ENCODE results near the gene KRT20. TPM values are rescaled to one million over a fixed set of nuclear protein-coding genes. Genes with fewer than 3 reads are reported as not detected.

Gene KRT20
- total RNA-seq, 6 experiments from 2014 or later = not detected

DNA sequence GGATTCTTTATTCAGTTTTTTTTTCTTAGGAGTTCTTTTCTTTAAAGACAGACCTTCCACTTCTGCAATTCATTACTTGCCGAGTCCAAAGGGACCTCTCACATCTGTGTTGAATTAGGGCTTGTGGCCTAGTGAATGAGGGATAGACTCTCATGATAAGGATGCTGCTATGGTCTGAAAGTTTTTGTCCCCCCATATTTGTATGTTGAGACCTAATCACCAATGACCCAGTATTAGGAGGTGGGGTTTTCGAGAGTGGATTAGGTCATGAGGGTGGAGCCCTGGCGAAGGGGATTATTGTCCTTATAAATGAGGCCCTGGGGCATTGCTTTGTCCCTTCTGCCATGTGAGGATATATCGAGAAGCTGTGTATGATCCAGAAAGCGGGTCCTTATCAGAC, 27.5 kb downstream of the KRT20 start:
- H3K27ac ChIP-seq = no peak overlapping the region
- ATAC-seq = no peak
- intact Hi-C loops (cut with DNase I) = no loop called here
- DNase-seq = no peak
- TF ChIP-seq CTCF (IDR thresholded peaks at IDR 0.05) (no peak), POLR2A (IDR thresholded peaks at IDR 0.05) (no peak)
- no peaks in the 10 kb centered on the region for H3K36me3 ChIP-seq
- 57% methylated on average over 5 of the region's 5 CpGs for WGBS (ENCODE audit: insufficient coverage, low coverage, low lambda C conversion rate, missing lambda C conversion rate)
- H3K4me3 ChIP-seq = no peak overlapping the region
- H3K4me1 ChIP-seq = no peaks in the 10 kb centered on the region
- no peaks in the 10 kb centered on the region for H3K9me3 ChIP-seq
- no peaks in the 10 kb centered on the region for H3K27me3 ChIP-seq

- no peak overlapping the region for H3K27ac ChIP-seq
- DNase-seq = no peak
- 43% methylated on average over 6 of the region's 6 CpGs for WGBS (ENCODE audit: insufficient coverage, low coverage, low lambda C conversion rate, missing lambda C conversion rate)
- intact Hi-C loops (cut with DNase I) = no loop called here
- TF ChIP-seq CTCF (IDR thresholded peaks at IDR 0.05) = no peak
- TF ChIP-seq POLR2A (IDR thresholded peaks at IDR 0.05) = no peak
- H3K9me3 ChIP-seq = no peaks in the 10 kb centered on the region
- no peaks in the 10 kb centered on the region for H3K4me1 ChIP-seq
- no peaks in the 10 kb centered on the region for H3K27me3 ChIP-seq
- peak in 1 of 4 donors; percentile 68 for ATAC-seq
- H3K36me3 ChIP-seq = no peaks in the 10 kb centered on the region
- no peak overlapping the region for H3K4me3 ChIP-seq
Observed at GRCh38 chr17:40854175-40854814, 30.7 kb downstream of the KRT20 start.

DNA sequence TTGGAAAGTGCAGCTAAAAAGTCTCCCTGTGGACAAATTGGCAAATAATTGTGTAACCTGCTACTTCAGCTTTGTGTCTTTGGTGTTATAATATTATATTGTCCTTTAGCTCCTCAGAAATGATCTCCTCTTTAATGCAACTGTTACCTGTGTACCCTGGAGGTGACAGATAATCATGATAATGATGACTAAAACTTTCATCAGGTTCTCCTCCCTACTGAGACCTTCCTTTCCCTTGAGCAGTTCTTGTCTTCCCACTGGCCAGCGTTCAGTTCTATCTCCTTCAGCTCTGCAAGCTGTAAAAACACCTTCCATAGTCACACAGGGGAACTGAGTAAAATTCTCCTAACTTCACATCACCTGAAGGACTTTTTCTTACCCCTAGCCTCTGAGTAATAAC, 32.7 kb downstream of the KRT20 start:
- DNase-seq (no peak), ATAC-seq (no peak)
- no peak overlapping the region for H3K4me3 ChIP-seq
- no peaks in the 10 kb centered on the region for H3K9me3 ChIP-seq
- TF ChIP-seq POLR2A (IDR thresholded peaks at IDR 0.05) (no peak), CTCF (IDR thresholded peaks at IDR 0.05) (no peak)
- H3K36me3 ChIP-seq = no peaks in the 10 kb centered on the region
- WGBS (ENCODE audit: insufficient coverage, low coverage, low lambda C conversion rate, missing lambda C conversion rate) = 58% methylated on average over 1 of the region's 1 CpG
- intact Hi-C loops (cut with DNase I) = no loop called here
- H3K27ac ChIP-seq = no peak overlapping the region
- no peaks in the 10 kb centered on the region for H3K4me1 ChIP-seq
- H3K27me3 ChIP-seq = no peaks in the 10 kb centered on the region

DNA sequence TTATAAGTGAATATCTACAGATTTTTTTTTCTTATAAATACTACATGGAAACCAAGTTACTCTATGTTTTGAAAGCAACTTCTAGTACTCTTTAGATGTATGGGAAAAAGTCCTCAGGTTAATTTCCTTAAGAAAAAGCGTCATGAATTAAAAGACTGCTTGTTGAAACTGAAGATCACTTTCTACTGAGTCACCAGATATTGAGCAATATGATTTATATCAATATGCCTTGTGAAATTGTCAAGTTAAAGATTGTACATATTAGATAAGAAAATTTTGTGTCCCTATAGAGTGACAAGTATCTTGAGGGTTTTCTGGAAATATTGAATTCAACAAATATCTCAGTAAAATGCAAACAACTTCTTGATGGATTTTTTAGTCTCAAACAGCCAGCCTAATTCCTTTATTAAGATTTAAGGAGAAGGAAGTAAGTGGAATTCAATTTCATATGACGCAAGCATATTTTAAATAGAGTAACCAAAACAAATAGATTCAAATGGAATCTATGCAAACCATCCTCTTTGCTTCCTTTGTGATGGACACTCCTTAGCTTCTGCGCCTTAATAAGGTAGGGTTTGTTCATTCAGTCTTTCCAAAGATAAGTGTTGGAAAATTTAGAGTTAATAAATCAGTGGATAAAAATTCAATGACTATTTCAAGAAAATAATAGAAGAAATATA, 34.6 kb downstream of the KRT20 start:
- WGBS (ENCODE audit: insufficient coverage, low coverage, low lambda C conversion rate, missing lambda C conversion rate) = 83% methylated on average over 3 of the region's 3 CpGs
- Histone ChIP-seq H3K4me3 (no peak overlapping the region), H3K27me3 (no peaks in the 10 kb centered on the region), H3K27ac (no peak overlapping the region), H3K36me3 (no peaks in the 10 kb centered on the region), H3K9me3 (no peaks in the 10 kb centered on the region), H3K4me1 (no peaks in the 10 kb centered on the region)
- DNase-seq = no peak
- intact Hi-C loops (cut with DNase I) = no loop called here
- no peak for ATAC-seq
- TF ChIP-seq CTCF (IDR thresholded peaks at IDR 0.05) = no peak
- no peak for TF ChIP-seq POLR2A (IDR thresholded peaks at IDR 0.05)
